ENCODE data around the gene FAM72B. TPM values are rescaled to one million over a fixed set of nuclear protein-coding genes. Genes with fewer than 3 reads are reported as not detected.
"Not testable (repeated sequence)": the region's sequence is repeated elsewhere in the genome, so short reads cannot be mapped to it uniquely, and the experiment has no call there.

The FAM72B gene
- polyA plus RNA-seq, 1 of the 3 experiments (the other 2 are of a cell fraction) = 5.1 TPM

GRCh38 chr1:121213491-121213890 lies 29.4 kb upstream of the FAM72B start:
- H3K4me3 ChIP-seq (ENCODE audit: low read depth in 2 of 2, low read length in 1 of 2); H3K36me3 ChIP-seq (replicated peaks in 1 of 2; ENCODE audit: control insufficient read depth in 1 of 2, insufficient read depth in 2 of 2, low read length in 1 of 2); H2AFZ ChIP-seq (ENCODE audit: low read depth); H3K27me3 ChIP-seq (ENCODE audit: insufficient read depth); DNase-seq; H3K9me3 ChIP-seq; H3K27ac ChIP-seq (ENCODE audit: low read depth in 2 of 2, low read length in 1 of 2); H3K79me2 ChIP-seq (ENCODE audit: insufficient read depth); H3K9ac ChIP-seq; H3K9me2 ChIP-seq; CTCF ChIA-PET; H3F3A ChIP-seq (replicated peaks; ENCODE audit: insufficient read depth); H4K20me1 ChIP-seq (ENCODE audit: insufficient read depth); H3K4me1 ChIP-seq (ENCODE audit: control insufficient read depth in 1 of 2, insufficient read depth in 2 of 2, low read depth in 1 of 2, low read length in 1 of 2); POLR2A ChIA-PET; H3K4me2 ChIP-seq: not testable (repeated sequence)
- WGBS (ENCODE audit: low lambda C conversion rate) = no CpG with 5 or more reads among the region's 9 CpGs

GRCh38 chr1:121210778-121211177 lies 26.6 kb upstream of the FAM72B start:
- H3K4me1 ChIP-seq (ENCODE audit: control insufficient read depth in 1 of 2, insufficient read depth in 2 of 2, low read depth in 1 of 2, low read length in 1 of 2); H3F3A ChIP-seq (replicated peaks; ENCODE audit: insufficient read depth); H4K20me1 ChIP-seq (ENCODE audit: insufficient read depth); CTCF ChIA-PET; H3K36me3 ChIP-seq (replicated peaks in 1 of 2; ENCODE audit: control insufficient read depth in 1 of 2, insufficient read depth in 2 of 2, low read length in 1 of 2); H3K27ac ChIP-seq (ENCODE audit: low read depth in 2 of 2, low read length in 1 of 2); H3K9me3 ChIP-seq; H3K4me3 ChIP-seq (ENCODE audit: low read depth in 2 of 2, low read length in 1 of 2); H3K4me2 ChIP-seq; DNase-seq; POLR2A ChIA-PET; H3K27me3 ChIP-seq (ENCODE audit: insufficient read depth); H3K9me2 ChIP-seq; H2AFZ ChIP-seq (ENCODE audit: low read depth); H3K79me2 ChIP-seq (ENCODE audit: insufficient read depth); H3K9ac ChIP-seq: not testable (repeated sequence)
- no CpG with 5 or more reads among the region's 2 CpGs for whole genome bisulfite sequencing (ENCODE audit: low lambda C conversion rate)

GRCh38 chr1:121208375-121208774 lies 24.2 kb upstream of the FAM72B start:
- DNase-seq, POLR2A ChIA-PET: not testable (repeated sequence)

GRCh38 chr1:121207328-121207727 lies 23.2 kb upstream of the FAM72B start:
- H3K9ac ChIP-seq; H3K4me3 ChIP-seq (ENCODE audit: low read depth in 2 of 2, low read length in 1 of 2); H3K9me2 ChIP-seq; H3K9me3 ChIP-seq; H3K79me2 ChIP-seq (ENCODE audit: insufficient read depth); H3K36me3 ChIP-seq (replicated peaks in 1 of 2; ENCODE audit: control insufficient read depth in 1 of 2, insufficient read depth in 2 of 2, low read length in 1 of 2); H4K20me1 ChIP-seq (ENCODE audit: insufficient read depth); DNase-seq; H3K4me2 ChIP-seq; H3K27ac ChIP-seq (ENCODE audit: low read depth in 2 of 2, low read length in 1 of 2); H3K27me3 ChIP-seq (ENCODE audit: insufficient read depth); CTCF ChIA-PET; POLR2A ChIA-PET; H3F3A ChIP-seq (replicated peaks; ENCODE audit: insufficient read depth); H2AFZ ChIP-seq (ENCODE audit: low read depth); H3K4me1 ChIP-seq (ENCODE audit: control insufficient read depth in 1 of 2, insufficient read depth in 2 of 2, low read depth in 1 of 2, low read length in 1 of 2): not testable (repeated sequence)
- 85% methylated on average over 2 of the region's 2 CpGs for WGBS (ENCODE audit: low lambda C conversion rate)

More at GRCh38 chr1:121208375-121208774, 24.2 kb upstream of the FAM72B start:
- 84% methylated on average over 5 of the region's 6 CpGs for WGBS (ENCODE audit: low lambda C conversion rate)
- H3K9me2 ChIP-seq; H3K27me3 ChIP-seq (ENCODE audit: insufficient read depth); H2AFZ ChIP-seq (ENCODE audit: low read depth); H3K4me1 ChIP-seq (ENCODE audit: control insufficient read depth in 1 of 2, insufficient read depth in 2 of 2, low read depth in 1 of 2, low read length in 1 of 2); H3F3A ChIP-seq (replicated peaks; ENCODE audit: insufficient read depth); CTCF ChIA-PET; H3K9ac ChIP-seq; H4K20me1 ChIP-seq (ENCODE audit: insufficient read depth); H3K4me2 ChIP-seq; H3K79me2 ChIP-seq (ENCODE audit: insufficient read depth); H3K27ac ChIP-seq (ENCODE audit: low read depth in 2 of 2, low read length in 1 of 2); H3K36me3 ChIP-seq (replicated peaks in 1 of 2; ENCODE audit: control insufficient read depth in 1 of 2, insufficient read depth in 2 of 2, low read length in 1 of 2); H3K9me3 ChIP-seq; H3K4me3 ChIP-seq (ENCODE audit: low read depth in 2 of 2, low read length in 1 of 2): not testable (repeated sequence)

- H3K27me3 ChIP-seq (ENCODE audit: insufficient read depth); H3F3A ChIP-seq (replicated peaks; ENCODE audit: insufficient read depth); H3K4me3 ChIP-seq (ENCODE audit: low read depth in 2 of 2, low read length in 1 of 2); H3K9me2 ChIP-seq; H3K36me3 ChIP-seq (replicated peaks in 1 of 2; ENCODE audit: control insufficient read depth in 1 of 2, insufficient read depth in 2 of 2, low read length in 1 of 2); H3K9ac ChIP-seq; DNase-seq; H4K20me1 ChIP-seq (ENCODE audit: insufficient read depth); POLR2A ChIA-PET; H3K4me1 ChIP-seq (ENCODE audit: control insufficient read depth in 1 of 2, insufficient read depth in 2 of 2, low read depth in 1 of 2, low read length in 1 of 2); H3K4me2 ChIP-seq; H3K27ac ChIP-seq (ENCODE audit: low read depth in 2 of 2, low read length in 1 of 2); CTCF ChIA-PET; H3K79me2 ChIP-seq (ENCODE audit: insufficient read depth); H2AFZ ChIP-seq (ENCODE audit: low read depth); H3K9me3 ChIP-seq: not testable (repeated sequence)
- 84% methylated on average over 3 of the region's 8 CpGs for WGBS (ENCODE audit: low lambda C conversion rate)
These were observed 21.9 kb upstream of the FAM72B start for GRCh38 chr1:121205786-121206711.

Data from SK-N-SH (cell line).